ENCODE measurements around the gene TEX2. TPM values are rescaled to one million over a fixed set of nuclear protein-coding genes. Genes with fewer than 3 reads are reported as not detected.
A peak's percentile ranks its signal among the peaks of the same experiment; 100 is the strongest.
"Not testable (repeated sequence)": the region's sequence is repeated elsewhere in the genome, so short reads cannot be mapped to it uniquely, and the experiment has no call there.

TEX2 gene
- total RNA-seq, 1 donor = 17.5 TPM

DNA sequence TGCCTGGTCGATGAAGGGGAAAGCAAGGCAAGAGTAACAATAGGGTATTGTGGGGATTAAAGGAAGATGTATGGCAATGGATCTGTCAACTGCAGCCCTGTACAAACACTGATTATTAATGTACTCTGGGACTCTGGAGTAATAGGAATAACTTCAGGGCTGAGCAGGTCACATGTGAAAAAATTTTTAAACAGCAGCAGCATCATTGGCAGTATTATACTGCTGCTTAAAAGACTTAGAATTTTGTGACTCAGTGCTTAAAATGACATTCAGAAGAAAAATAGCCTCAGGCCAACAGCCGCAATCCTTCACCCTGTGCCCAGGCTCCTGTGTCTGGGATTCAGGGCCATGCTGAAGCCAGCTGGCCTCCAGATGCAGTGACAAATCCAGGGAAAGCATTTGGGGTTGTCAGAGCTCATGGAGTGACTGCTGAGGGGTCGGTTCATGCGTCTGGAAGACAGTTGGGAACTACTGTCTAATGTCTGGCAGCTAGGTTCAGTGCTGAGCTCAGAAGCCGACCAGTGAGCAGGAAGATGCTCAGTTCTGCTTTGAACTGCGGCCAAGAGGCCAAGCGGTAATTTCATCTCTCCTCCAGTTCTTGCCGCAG is 22.2 kb downstream of the TEX2 start:
- no peak for DNase-seq (ENCODE audit: low read depth in 2 of 3, low spot score in 2 of 3)

GRCh38 chr17:64240261-64240740 is 22.8 kb downstream of the TEX2 start:
- DNase-seq (ENCODE audit: low read depth in 2 of 3, low spot score in 2 of 3) = no peak

- DNase-seq (ENCODE audit: low read depth in 2 of 3, low spot score in 2 of 3) = not testable (repeated sequence)
These were observed 24.6 kb downstream of the TEX2 start for GRCh38 chr17:64238449-64238848.

DNA sequence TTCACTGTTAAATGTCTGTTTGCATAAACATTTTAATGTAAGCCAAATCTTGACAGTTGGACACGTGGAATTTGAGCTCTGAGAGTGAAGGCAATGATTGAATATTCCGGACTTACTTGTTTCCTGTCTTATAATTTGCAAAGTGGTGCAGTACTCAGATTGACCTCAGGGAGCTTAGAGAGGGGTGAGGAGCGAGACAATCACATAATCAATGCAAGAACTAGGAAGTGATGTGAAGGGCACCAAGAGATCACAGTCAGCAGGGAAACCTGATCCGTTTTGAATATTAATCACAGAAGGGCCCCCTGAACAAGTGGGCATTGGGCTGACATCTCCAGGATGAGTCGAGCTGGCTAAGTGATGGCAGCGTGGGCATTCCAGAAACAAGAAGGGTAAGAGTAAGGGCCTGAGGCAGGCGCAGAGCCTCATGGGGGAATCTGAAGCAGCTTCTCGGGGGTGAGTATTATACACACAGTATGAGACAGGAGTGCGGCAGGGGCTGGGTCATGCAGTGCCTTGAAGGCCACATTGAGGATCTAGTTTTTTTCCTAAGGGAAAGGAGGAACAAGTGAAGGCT is 26.1 kb downstream of the TEX2 start:
- DNase-seq (ENCODE audit: low read depth in 2 of 3, low spot score in 2 of 3) = peak in 1 of 3 donors; percentile 24

- no peak for DNase-seq (ENCODE audit: low read depth in 2 of 3, low spot score in 2 of 3)
These were observed 28.1 kb downstream of the TEX2 start for GRCh38 chr17:64234961-64235360.

DNA sequence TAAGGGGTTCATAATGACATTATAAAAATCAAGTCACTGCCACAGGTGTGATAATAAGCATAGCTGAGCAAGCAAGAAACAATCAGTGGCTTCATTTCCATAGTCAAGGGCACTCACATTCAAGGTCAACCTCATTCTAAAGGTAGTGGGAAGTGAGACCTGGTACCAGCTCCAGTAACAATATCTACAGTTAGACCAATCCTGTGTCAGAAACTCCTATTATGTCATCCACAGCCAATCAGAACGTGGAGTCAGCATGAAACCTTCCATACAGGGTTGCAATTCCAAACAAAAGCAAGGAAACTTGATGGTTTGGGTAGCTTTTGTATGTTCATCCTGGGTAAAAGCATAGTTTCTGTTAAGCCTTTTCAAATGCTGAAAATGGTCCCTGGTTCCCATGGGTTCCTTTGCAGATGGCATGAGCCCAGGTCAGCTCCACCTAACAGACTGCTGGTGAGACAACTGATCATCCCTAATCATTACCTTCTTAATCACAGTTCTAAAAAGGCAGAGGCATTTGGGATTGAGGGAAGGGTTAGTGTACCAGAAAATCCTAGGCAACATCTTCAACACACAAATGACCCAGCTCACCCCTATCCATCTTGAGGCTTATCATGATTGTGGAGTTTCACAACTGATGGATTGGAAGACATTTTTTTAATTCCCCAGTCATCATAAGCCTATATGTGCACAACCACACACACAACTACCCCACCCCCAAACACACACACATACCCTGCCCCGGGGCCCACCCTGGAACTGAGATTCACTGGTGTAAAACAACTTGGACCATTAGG is 30.4 kb downstream of the TEX2 start:
- no peak for DNase-seq (ENCODE audit: low read depth in 2 of 3, low spot score in 2 of 3)

DNA sequence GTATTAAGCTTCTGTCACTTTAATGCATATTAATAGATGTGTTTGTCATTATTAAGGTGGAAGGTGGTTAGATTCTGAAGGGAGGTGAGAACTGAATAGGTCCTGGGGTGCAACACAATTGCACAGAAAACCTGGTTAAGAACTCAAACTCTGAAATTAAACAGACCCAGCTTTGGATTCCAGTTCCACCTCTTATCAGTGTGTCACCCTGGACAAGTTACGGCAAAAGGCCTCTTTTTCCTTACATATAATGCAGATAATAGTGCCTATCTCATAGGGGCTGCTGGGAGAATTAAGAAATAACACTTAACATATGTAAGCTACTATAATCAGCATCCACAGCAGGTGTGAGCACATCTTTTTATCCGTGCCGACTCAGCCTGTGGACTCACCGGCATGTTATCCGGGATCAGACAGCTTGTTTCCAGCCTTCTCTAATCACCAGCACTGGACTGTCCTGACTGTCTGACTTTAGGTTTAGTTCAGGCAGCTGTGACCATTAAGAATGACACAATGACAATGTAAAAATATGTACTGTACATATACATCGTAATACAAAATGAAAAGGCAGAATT is 31.4 kb downstream of the TEX2 start:
- DNase-seq (ENCODE audit: low read depth in 2 of 3, low spot score in 2 of 3) = no peak

DNA sequence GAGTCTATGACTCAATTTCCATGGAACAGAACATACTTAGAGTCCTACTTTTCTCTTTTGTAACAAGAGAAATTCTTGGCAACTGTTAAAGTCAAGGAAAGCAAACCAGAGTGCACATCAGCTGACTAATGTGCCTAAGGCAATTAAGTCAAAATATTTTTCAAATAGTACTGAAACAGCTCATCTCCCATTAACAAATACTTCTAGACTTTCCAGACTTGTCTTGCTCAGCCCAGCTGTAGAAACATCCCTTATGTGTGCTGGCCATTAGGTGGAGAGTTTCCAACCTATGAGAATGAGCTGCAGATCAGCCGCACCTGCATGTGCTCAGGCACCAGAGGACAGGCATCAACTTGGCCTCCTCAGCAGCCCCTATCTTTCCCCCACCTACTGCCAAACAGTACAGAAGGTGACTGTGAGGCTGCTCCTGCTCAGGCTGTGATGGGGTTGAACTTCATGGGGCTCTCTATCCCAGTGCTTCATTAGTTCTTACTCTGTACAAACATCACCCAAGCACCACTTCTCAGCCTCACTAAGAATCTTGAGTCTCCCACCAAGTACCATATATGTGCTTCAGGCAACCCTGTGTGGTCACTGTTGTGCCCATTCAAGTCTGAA is 32.2 kb downstream of the TEX2 start:
- DNase-seq (ENCODE audit: low read depth in 2 of 3, low spot score in 2 of 3) = no peak

GRCh38 chr17:64229815-64230728 is 33.0 kb downstream of the TEX2 start:
- DNase-seq (ENCODE audit: low read depth in 2 of 3, low spot score in 2 of 3) = no peak

GRCh38 chr17:64226132-64226531 is 36.9 kb downstream of the TEX2 start:
- no peak for DNase-seq (ENCODE audit: low read depth in 2 of 3, low spot score in 2 of 3)

DNA sequence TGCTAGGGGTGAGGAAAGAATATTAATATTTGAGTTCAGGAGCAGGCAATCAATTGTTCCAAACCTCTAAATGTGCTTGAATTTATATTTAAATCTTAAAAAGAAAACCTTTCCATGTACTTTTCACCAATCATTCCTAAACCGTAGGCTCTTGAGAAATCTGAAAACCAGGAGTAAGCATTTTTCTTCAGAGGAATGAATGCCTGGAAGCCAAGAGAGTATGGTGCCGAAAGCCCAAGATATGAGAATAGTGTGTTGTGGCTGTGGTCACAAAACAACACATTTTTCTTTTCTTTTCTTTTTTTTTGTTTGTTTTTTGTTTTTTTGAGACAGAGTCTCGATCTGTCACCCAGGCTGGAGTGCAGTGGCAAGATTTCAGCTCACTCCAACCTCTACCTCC is 37.6 kb downstream of the TEX2 start:
- DNase-seq (ENCODE audit: low read depth in 2 of 3, low spot score in 2 of 3) = no peak

DNA sequence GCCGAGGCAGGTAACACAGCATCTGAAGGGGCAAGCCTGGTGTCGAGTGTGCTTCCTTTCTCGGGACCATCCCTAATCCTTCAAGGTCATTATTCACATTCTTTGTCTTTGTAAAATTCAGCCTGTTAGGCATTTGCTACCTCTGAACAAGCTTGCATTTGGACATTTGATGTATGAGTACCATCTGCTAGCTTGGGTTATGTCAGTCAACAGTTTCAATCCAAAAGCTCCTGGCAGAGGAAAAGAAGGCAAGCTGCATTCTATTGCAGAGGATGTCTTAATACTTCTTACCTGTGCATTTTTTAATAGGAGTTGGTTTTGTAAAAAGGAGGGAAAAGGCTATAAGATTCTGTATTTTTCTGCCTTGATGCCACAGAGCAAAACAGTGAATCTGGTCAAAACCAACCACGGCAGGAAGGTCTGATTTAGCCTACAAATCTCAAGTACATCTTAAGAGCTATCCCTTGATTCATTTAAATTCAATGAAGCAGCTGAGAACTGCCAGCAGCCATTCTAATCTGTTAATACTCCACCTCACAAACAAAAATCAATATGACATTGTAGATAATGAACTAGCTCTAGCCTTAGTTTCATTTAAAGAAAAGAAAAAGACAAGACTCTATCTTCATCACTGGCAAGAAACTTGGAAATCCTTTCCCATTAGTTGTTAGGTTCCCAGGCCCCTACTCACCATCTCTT is 39.0 kb downstream of the TEX2 start:
- DNase-seq (ENCODE audit: low read depth in 2 of 3, low spot score in 2 of 3) = no peak

- DNase-seq (ENCODE audit: low read depth in 2 of 3, low spot score in 2 of 3) = no peak
These were observed 39.8 kb downstream of the TEX2 start for GRCh38 chr17:64223283-64223682.

DNA sequence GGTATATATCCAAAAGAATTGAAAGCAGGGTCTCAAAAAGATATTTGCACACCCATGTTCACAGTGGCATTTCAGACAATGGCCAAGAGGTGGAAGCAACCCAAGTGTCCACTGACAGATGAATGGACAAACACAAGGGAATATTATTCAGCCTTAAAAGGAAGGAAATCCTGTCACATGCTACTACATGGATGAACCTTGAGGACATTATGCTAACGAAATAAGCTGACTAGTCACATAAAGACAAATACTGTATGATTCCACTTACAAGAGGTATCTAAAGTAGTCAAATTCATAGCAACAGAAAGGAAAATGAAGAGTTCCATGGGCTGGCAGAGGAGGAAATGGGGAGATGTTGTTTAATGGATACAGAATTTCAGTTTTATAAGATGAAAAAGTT is 41.4 kb downstream of the TEX2 start:
- DNase-seq (ENCODE audit: low read depth in 2 of 3, low spot score in 2 of 3) = no peak

- DNase-seq (ENCODE audit: low read depth in 2 of 3, low spot score in 2 of 3) = not testable (repeated sequence)
These were observed 42.5 kb downstream of the TEX2 start for GRCh38 chr17:64220604-64221003.

GRCh38 chr17:64219571-64219970 is 43.5 kb downstream of the TEX2 start:
- DNase-seq (ENCODE audit: low read depth in 2 of 3, low spot score in 2 of 3) = no peak

GRCh38 chr17:64218066-64218465 is 45.0 kb downstream of the TEX2 start:
- DNase-seq (ENCODE audit: low read depth in 2 of 3, low spot score in 2 of 3) = peak in 1 of 3 donors; percentile 45

DNA sequence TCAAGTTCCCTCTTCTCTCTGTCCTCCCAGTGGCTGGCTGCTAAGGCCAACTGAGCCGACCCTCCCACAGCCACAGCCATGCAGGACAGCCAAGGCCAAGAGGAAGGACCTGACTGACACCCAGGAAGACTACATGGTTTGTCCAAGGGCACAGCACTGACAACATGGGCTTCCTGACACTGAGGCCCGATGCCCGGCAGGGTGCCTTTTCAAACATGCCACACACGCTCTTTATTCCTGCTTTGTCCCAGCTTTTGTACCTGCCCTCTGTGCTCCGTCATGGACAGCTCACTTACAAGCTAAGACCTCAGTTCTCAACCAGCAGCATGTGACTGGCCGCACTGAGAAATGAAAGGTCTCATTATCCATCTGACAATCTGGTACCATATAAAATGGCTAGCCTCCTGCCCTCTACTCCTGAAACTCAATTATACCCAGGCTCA is 45.8 kb downstream of the TEX2 start:
- no peak for DNase-seq (ENCODE audit: low read depth in 2 of 3, low spot score in 2 of 3)
